Sigmoid colon (tissue), 4 donors: ENCODE results near the gene RAP1GAP.

Experiments used
- EP300 ChIP-seq, 4 donors: sonication (generic); formaldehyde crosslinking; IDR thresholded peaks; one replicate each; pipeline ENCODE4 v1.6.1; 2017; ENCODE audit warnings: antibody characterized with exemption in 4 of 4
- POLR2A ChIP-seq, 2 donors: fragments of 450-650 bp; IDR thresholded peaks; one replicate each; pipeline ENCODE4 v1.6.1; 2016; ENCODE audit warnings: antibody characterized with exemption in 2 of 2, mild to moderate bottlenecking in 2 of 2, moderate library complexity in 2 of 2
- POLR2AphosphoS5 ChIP-seq, 4 donors: sonication (generic); formaldehyde crosslinking; IDR thresholded peaks; one replicate each; pipeline ENCODE4 v1.6.1; 2017; ENCODE audit warnings: antibody characterized with exemption in 4 of 4
- TF ChIP-seq, protein P1 (sequence below), 4 experiments: fragments of 450-650 bp in 3 of 4; fragments of 200-600 bp in 1 of 4; IDR thresholded peaks; one replicate each; pipeline ENCODE4 v1.5.1; 2016 to 2019; ENCODE audit warnings: antibody characterized with exemption in 4 of 4, mild to moderate bottlenecking in 3 of 4, moderate library complexity in 2 of 4

DNA sequence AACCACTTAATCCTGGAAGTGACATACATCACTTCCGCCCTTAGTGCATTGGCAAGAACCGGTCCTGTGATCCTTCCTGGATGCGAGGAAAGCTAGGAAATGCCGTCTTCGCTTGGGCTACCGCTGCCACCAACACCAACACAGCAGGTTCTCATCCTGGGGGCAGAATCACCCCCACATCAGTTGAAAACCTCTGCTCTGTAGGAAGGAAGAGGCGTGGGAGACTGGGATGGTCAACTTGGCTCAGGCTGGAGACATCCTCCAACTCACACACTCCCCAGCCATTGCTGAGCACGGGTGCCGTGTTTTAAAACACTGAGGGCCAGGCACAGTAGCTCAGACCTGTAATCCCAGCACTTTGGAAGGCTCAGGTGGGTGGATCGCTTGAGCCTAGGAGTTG lies 85.1 kb downstream of the RAP1GAP start:
- TF ChIP-seq POLR2A (IDR thresholded peaks at IDR 0.05): no peak
- no peak for TF ChIP-seq POLR2AphosphoS5 (IDR thresholded peaks at IDR 0.05)
- TF ChIP-seq, protein P1, sequence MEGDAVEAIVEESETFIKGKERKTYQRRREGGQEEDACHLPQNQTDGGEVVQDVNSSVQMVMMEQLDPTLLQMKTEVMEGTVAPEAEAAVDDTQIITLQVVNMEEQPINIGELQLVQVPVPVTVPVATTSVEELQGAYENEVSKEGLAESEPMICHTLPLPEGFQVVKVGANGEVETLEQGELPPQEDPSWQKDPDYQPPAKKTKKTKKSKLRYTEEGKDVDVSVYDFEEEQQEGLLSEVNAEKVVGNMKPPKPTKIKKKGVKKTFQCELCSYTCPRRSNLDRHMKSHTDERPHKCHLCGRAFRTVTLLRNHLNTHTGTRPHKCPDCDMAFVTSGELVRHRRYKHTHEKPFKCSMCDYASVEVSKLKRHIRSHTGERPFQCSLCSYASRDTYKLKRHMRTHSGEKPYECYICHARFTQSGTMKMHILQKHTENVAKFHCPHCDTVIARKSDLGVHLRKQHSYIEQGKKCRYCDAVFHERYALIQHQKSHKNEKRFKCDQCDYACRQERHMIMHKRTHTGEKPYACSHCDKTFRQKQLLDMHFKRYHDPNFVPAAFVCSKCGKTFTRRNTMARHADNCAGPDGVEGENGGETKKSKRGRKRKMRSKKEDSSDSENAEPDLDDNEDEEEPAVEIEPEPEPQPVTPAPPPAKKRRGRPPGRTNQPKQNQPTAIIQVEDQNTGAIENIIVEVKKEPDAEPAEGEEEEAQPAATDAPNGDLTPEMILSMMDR (IDR thresholded peaks at IDR 0.05): no peak
- no peak for TF ChIP-seq EP300 (IDR thresholded peaks at IDR 0.05)
